NCI-H128 (cell line): ENCODE measurements around the gene STXBP5.
"Not testable (repeated sequence)": the region's sequence is repeated elsewhere in the genome, so short reads cannot be mapped to it uniquely, and the experiment has no call there.

Source experiments
- DNase-seq: peaks from one replicate; lab custom pipeline; 2025; ENCODE audit not compliant: unreplicated experiment; lab: John Stamatoyannopoulos, UW

Gene STXBP5

DNA sequence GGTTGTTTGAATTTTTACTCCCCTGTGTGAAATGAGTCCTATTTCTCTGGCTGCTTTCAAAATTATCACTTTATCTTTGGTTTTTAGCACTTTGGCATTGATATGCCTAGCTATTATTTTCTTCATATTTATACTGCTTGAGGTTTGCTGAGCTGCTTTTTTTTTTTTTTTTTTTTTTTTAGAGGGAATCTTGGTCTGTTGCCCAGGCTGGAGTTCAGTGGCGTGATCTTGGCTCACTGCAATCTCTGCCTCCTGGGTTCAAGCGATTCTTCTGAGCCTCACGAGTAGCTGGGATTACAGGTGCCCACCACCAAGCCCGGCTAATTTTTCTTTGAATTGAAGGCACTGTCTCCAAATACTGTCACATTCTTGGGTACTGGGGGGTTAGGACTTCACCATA lies 40.6 kb downstream of the STXBP5 start:
- DNase-seq, result no peak

DNA sequence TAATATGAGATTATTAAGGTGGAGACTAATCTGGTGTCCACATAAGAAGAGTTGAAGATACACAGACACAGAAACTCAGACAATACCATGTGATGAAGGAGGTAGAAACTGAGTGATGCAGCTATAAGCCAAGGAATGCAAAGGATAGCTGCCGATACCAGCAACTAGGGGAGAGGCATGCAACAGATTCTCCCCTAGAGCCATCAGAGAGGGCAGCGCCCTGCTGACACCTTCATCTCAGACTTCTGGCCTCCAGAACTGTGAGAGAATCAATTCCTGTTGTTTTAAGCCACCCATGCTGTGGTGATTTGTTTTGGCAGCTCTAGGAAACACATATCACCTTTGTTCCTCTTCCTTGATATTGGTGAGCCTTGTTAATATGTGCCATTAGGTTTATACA lies 41.5 kb downstream of the STXBP5 start:
- no peak for DNase-seq

DNA sequence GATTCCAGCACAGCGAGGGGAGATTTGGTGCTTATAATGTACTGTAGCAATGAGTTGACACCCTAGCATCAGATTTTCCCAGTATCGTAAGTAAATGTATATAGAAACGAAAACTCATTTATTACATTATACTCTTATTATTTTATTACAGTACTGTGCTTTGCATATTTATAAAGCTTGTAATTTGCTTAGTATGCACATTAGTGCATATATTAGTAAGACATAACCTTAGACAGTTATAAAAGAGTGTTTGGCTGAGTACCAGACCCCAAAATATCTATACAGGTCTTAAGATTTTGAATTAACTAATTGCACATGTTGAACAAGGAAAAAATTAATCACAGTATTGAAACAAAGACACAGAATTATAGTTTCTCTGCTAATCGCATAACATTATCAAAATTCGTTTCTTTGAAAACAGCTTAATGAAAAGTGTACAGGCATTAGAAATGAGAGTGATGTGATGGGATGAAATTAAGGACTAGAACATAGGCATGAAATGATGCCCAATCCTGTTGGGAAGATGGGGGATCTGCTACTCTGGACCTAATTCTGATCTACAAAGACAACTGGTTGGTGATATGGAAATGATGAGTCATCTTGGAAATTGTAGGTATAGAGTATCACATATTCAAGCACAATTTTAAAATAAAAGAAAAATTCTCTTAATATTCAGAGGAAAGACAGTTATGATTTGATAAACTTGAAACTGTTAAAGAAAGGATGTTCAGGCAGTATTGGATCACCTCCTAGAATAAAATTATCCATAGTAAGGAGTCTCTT lies 42.8 kb downstream of the STXBP5 start:
- DNase-seq, result no peak

DNA sequence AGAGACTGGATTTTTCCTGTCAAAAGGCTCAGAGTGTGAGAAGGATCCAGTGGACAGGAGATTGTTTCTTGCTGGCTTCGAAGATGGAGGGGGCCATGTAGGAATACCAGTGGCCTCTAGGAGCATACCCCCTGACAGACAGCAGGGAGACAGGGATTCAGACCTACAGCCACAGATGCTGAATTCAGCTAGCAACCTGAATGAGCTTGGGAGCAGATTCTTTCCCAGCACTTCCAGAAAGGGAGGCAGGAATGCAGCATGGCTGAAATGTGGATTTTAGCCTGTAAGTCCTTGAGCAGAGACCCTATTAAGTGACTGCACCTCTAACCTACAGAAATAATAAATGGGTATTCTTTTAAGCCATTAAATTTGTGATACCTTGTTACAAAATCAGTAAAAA lies 44.6 kb downstream of the STXBP5 start:
- DNase-seq, result no peak

DNA sequence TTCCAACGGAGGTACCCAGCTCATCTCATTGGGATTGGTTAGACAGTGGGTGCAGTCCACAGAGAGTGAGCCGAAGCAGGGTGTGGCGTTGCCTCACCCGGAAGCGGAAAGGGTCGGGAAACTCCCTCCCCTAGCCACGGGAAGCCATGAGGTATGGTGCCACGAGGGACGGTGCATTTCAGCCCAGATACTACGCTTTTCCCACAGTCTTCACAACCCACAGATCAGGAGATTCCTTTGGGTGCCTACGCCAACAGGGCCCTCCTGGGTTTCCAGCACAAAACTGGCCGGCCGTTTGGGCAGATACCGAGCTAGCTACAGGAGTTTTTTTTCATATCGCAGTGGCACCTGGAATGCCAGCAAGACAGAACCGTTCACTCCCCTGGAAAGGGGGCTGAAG lies 46.9 kb downstream of the STXBP5 start:
- no peak for DNase-seq

DNA sequence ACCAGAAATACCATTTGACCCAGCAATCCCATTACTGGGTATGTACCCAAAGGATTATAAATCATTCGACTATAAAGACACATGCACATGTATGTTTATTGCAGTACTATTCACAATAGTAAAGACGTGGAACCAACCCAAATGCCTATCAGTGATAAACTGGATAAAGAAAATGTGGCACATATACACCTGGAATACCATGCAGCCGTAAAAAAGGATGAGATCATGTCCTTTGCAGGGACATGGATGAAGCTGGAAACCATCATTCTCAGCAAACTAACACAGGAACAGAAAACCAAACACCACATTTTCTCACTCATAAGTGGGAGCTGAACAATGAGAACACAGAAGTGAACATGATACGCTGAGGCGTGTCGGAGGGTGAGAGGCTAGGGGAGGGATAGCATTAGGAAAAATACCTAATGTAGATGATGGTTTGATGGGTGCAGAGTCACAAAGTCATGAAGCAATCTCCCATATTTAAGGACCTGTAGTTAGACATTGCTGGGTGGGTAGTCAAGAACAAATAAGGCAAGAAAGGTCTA lies 50.8 kb downstream of the STXBP5 start:
- not testable (repeated sequence) for DNase-seq

DNA sequence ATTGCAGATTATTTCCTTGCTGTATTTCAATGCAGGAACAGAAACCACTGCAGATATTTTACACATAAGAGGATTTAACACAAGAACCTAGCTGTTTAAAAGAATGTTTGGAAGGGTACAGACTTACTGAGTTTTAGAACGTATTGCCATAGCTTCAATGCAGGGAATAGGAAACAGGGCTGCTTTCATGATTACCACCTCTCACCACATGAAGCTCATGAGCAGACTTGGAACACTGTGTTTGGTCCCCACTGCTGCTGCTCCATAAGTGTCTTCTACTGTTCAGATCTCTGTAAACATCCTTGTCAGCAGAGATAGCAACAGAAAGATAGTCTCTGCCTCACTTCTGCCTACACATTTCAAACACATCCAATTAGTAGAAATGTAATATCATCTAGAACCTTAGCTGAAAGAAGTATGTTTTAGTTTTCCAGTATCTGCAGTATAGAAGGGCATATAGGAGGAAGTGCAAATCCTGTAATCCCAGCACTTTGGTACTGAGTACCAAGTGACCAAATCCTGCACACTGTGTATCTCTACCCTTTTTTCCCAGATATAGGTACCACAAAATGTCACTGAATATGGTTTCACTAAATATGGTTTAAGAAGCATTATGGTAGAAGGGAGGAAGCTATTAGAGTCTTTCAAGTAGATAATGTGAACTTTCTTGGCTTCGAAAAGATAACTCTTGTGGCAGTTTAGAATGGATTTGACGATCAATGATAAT lies 51.9 kb downstream of the STXBP5 start:
- no peak for DNase-seq

DNA sequence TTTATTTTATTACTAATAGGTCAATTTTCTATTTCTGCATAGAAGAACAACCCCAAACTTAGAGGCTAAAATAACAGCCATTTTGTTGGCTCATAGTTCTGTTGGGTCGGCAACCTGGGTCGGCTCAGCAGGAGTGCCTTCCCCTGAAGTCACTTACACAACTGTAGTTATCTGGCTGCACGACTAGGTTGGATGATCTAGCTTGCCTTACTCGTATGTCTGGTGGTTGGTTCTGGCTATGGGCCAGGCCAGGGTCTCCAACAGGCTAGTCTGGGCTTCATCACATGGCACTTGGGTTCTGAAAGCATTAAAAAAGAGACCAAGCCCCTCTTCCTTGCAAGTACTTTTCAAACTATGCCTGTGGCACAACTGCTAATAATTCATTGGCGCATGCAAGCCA lies 53.5 kb downstream of the STXBP5 start:
- DNase-seq, result no peak

DNA sequence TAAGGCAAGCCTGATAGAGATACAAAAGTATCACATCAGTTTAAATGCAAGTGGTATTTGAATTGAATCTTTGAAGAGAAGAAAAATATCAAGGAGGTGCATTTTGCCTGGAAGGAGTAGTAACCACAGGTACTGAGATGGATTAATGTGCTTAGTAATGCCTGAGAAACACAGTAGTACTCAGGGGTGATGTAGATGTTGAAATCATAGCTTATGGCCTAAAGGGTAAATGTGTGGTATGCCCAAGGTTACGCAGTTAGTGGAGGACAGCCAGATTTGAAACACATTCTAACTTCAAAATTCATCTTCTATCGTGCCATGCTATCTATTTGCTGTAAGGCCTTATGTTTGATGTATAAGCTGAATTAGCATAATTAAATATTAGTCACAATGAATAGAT lies 55.9 kb downstream of the STXBP5 start:
- DNase-seq, result no peak

DNA sequence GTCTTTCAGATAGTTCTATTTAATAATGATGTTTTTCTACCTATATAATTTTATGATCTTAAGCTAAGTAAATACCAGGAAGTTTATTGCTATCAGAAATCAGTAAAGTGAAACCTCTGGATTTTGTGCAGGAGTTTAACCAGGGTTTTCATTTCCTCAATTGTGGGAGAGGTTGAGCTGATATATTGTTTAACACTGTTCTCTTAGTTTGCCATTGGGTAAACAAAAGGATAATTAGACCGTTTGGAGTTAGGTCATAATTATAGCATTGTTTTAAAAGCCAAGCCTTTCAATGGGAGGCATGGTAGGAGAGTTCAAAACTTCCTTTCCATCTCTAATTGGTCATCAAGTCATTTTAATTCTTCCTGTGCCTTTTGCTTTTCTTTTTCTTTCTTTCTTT lies 58.7 kb downstream of the STXBP5 start:
- DNase-seq, result no peak

DNA sequence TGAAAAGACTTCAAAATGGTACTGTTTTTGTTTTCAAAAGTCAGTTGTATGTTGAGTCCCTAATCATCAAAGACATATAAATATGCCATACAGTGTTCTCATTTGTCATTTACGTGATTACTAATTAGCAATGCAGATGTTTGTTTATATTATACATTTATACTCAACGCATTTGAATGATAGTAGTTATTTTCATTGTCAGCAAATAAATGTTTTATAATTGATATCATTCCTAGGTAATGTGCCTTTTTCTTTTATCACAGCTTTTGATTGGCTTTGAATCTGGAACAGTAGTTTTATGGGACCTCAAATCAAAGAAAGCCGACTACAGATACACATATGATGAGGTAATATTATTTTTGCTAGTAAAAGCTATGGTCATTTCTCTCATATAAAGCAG lies 62.6 kb downstream of the STXBP5 start:
- no peak for DNase-seq

DNA sequence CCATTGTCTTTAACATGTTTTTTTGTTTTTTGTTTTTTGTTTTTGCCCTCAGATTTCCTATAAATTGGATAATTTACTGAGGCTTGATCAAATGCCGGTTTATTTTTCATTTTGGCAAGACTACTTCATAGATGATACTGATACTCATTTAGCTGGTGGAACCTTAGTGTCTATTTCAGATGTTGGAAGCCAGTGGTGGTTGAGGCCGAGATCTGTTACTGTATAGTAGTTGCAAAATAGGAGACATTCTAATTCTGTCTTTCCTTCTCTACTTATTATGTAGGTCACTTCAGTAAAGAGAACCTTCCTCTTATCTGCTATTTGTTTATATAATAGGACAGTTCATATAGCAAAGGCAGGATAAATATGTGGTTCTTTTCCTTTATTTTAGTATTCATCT lies 63.4 kb downstream of the STXBP5 start:
- no peak for DNase-seq

DNA sequence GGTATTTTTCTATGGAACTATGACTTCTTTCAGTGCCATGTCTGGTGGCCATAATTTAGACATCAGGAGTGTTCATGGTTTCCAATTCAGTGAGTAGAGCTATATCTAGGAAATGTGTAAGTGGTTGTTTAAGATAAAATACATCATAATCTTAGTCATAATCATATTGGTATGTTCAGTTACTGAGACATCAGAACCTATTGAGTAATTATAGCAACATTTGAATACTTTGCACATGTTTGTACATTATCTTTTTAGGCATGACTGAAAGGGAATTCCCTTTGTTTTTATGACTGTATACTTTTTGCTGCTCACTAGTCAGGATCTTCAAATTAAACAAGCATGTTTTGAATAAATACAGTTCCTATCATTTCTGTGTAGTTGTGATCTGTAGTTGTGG lies 64.0 kb downstream of the STXBP5 start:
- DNase-seq, result no peak

DNA sequence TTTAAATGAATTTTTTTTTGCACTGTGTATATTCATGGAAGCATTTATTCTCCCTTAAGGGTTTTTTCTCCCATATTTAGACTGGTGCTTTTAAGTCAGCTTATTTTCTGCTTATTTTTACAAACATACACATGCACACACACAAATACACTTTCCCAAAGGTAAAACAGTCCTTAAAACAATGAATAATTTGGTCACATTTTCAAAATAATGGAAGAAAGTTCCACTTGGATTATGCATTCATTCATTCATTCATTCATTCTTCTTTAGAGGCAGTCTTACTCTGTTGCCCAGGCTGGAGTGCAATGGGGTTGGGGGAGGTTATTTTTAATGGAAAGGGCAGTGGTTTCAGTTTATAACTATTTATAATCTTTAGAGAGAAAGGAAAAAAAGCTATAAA lies 69.8 kb downstream of the STXBP5 start:
- DNase-seq, result no peak

DNA sequence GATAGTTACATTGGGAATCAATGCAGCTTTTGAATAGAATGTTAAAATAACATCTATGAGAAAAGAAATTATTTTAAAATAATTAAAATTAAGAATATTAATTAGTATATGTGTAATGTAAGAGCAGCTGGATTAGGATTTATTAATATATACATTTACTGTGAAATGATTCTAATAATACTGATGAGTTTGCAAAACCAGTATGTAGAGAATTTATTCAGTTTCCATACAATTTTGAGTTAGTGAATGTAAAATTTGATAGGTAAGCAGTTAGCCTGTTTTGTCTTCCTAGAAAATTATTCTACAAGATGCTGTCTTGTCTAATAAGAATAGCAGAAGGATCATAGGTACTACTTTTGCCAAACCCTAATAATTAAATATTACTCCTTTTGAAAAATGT lies 70.6 kb downstream of the STXBP5 start:
- DNase-seq, result no peak

DNA sequence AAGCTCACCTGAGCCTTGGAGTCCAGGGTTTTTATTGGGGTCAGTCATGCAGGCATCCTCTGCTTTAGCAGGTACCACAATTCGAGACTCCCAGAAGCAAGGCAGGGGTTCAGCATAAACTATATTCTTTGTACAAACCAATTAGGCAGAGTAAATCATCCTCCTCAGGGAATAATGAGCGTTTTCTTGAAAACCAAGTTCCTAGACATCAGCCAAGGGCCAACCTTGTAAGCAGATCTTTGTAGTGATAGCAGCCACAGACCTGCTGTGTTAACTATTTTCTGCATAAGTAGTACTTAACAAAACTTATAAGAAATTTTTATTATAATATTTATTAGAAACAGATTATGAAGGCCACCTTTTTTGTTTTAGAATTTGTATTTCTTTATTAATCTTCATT lies 74.7 kb downstream of the STXBP5 start:
- no peak for DNase-seq

DNA sequence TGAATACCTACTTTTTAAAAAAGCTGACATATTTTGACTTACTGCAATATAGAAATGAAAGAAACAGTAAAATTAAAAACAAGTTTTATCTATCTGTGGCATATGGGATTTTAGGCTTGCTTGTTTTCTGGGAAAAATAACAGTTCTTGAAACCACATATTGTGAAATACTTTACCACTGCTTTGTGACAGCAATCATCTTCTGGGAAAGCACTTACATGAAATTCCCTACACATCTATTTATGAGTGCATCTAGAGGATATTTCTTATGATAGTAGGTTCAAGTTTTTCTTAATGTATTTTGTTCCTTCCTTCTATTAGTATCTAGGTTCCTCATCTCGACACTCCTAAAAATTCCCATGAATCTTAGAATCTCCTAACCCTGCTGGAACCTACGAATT lies 75.2 kb downstream of the STXBP5 start:
- DNase-seq, result no peak

DNA sequence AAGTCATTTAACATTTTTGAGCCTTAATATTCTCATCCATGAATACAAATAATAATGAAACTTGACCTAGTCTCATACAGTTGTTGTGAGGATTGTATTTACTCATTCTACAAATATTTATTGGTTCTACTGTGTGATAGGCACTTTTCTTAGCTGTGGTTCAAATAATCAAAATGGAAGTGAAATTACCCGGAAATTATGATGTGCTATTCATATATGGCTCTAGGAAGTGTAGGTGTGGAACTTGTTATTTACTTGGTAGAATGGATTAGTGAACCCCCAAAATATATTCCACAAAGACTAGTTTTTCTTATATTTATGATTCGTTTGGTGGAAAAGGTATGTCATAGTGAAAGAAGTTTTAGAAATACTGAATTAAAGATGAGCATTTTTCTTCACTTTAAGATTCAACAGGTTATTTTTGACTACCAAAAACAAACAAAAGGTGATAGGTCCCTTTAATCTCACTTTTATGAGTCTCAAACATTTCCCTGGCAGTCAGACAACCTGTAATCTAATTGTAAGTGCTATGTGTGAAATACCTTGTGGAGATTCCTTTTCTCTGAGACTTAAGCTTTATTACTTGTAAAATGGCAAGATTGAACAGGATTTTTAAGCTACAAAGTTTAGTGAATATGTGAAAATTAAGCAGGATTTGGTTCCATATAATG lies 77.8 kb downstream of the STXBP5 start:
- DNase-seq, result no peak

DNA sequence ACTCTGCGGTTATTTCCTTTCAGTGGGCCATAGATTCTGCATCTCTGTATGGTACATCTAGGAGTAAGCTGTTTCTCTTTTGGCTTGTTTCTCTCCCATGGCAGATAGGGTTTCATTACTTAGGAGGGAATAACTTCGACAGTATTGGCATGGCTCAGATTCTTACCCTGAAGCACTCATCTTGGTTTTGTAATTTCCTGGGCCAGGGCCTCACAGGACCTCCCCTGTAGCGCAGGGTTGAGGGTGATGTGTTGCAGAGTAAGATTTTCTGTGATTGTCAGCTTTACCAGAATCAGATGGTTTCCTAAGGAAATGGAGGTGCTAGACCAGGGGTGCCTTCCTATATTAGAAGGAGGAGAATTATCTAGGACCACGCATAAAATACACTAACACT lies 78.3 kb downstream of the STXBP5 start:
- DNase-seq, result no peak

DNA sequence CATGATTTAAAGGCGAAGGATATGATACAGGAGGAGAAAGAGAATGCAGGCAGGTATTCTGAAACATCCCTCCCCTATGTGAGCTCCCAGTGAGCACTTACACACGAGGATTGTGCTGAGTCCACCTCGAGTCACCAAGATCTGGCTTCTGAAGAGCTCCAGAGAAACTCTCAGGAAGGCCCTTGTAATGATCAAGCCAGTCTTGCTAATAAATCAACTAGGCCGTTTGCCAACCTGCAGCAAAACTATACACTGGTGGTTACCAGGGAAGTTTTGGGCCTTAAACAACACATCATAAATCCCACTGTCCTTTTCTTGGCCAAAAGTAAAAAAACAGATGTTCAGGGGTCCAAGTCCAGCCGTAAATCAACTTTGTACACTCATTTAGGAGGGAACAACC lies 79.2 kb downstream of the STXBP5 start:
- DNase-seq, result no peak

DNA sequence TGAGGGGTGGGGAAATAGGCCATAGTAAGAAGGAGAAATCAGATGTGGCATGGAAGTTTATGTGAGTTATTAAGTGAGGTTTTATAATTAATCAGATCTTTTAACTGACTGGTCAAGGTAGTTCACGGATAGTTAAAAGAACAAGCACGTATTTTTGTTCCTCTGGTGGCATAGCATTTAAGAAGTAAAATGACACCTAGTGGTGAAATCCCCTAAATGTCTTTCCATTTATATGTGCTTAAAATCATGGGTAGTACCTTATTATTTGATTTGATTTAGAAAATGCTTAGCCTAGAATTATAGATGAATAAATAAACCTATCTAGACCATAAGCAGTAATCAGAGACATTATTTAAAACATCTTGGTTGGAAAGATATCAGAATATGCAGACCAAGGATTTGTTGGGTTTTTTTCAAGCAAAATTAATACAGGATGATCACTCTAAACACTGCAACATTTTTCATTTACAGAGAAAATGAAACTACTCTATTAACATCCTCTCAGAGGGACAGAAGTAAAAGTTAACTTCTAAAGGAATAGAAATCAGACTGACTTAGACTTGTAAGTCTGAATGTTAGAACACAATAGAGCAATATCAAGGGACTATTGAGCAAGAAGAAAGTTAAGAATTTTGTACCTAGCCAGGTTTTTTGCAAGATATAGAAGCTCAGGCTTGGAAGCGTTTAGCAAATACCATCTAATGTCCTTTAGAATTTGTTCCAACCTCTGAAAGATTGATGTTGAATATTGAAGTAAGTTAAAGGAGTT lies 81.1 kb downstream of the STXBP5 start:
- DNase-seq, result no peak
